AG08396 (cell line): Measurements from ENCODE around the gene OR5F1.

Experiments used
- DNase-seq: peaks from one replicate; pipeline ENCODE4 v3.0.0; 2012; ENCODE audit warnings: low spot score, mixed read lengths

Gene OR5F1

DNA sequence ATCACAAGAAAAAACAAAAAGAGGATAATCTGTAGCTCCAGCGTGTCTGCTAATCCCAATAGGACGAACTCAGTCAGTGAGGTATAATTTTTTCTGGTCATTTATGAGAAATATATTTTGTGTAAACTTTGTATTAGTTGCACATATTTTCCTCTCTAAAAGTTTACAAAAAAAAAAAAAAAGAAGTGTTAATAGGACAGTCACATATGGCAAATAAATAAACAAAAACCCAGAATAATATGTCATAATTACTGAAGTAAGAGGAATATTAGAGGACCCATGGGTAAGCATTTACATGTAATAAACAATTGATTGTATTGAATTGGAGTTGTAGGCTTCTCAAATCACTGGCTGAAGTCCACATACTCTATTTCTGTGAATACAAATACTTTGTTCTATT is at the start of gene OR5F1:
Gene OR5F1 (minus strand): TSS at position 101 of the 400 bp plus-strand sequence. CDS start 0 bp downstream, at position 101.
- no peak for DNase-seq

DNA sequence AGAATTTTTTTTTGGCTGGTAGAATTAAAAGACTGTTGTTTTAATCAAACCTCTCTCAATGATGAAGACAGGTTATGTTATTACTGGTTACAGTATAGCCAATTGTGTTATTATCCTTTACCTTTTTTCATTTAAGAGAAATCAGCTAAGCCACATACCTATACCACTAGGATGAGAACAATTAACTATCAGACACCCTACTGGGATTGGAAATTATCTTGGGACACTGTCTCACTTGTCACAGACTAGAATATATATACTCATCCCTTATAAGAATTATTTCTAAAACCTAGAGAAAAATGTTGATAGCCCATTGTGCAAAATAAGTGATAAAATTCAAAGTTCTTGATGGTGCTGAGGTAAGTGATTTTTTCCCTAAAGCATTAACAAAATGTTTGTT is 32.9 kb upstream of the OR5F1 start, which contains the start of gene OR5AS1:
Gene OR5AS1 (plus strand): TSS at position 301 of the 400 bp plus-strand sequence. CDS start 2,765 bp downstream, outside the sequence.
- no peak for DNase-seq

- no peak for DNase-seq
Measured at GRCh38 chr11:56013805-56014204, 19.4 kb upstream of the OR5F1 start.

- no peak for DNase-seq
Measured at GRCh38 chr11:56010716-56011115, 16.3 kb upstream of the OR5F1 start.

DNA sequence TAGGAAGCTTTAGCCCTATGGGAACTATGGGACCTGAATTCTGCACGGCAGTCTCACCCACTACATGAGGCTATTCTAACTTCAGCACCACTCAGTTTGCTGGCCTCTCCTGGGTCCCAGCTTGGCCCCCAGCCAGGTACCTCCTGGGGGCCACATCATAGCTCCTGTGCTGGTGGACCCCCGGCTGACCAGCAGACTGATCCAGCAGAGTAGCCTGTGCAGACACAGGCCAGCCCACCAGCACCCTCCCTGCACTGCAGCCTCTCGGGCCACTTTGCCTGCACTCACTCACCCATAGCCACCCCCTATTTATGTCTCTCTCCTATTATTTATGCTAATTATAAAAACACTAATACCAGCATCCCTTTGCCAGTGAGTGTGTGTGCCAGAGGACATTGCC is 23.5 kb downstream of the OR5F1 start:
- DNase-seq: no peak

DNA sequence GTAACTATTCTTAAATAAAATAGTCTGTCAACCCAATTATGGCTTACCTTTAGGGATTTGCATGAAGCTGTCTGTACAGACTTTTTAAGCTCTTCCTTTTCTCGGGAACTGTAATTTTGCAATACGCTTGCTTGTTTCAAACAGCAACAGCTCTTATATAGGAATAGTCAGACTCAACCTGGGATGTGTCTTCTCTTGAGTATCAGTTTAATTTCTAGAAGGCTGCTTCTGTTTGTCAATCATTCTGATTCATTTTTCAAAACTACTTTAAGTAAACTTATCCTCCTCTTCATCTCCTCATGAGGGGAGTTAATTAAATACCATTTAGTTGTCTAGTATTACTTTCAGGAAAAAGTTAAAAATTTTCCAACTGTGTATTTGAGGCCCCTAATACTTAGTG is 24.6 kb downstream of the OR5F1 start, which contains the start of gene OR10AG1:
Gene OR10AG1 (minus strand): TSS at position 101 of the 400 bp plus-strand sequence. CDS start 38 bp downstream, at position 63.
- DNase-seq: no peak

GRCh38 chr11:55967914-55968313 is 26.5 kb downstream of the OR5F1 start:
- no peak for DNase-seq

- DNase-seq: no peak
Measured at GRCh38 chr11:55966391-55966790, 28.0 kb downstream of the OR5F1 start.

DNA sequence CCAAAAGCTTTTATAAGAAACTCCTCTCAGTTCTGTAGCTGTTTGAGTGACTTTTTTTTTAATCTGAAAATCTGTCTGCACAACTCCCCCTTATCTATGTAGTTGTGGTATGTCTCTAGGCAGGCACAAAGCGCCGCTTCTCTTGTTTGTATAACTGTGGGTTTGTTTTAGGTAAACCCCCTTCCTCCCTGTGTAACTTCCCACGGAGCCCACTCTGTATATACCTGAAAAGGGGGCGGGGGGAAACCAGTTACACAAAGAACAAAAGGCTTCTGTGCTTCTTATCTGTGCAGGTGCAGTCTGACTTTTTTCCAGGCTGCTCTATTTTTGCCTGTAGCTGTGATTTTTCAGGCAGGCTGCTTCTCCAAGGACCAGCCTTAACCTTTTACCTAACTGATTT is 37.9 kb downstream of the OR5F1 start:
- no peak for DNase-seq

DNA sequence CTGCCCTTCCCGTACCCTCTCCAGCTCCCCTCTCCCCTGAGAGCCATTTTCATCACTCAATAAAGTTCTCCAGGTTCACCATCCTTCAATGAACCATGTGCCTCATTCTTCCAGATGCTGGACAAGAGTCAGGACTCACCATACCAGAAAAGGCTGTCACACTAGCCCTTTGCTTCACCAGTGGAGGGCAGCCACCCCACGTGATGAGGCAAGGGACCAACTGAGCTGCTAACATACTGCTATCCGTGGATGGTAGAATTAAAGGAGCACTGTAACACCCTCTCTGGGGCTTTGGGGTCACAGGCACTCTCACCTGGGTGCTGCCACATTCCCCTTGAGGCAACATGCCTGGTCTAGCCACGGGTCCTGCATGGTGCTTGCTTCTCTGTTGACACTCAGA is 45.1 kb downstream of the OR5F1 start:
- no peak for DNase-seq
